Measurements from ENCODE around the gene GIGYF1. TPM values are rescaled to one million over a fixed set of nuclear protein-coding genes. Genes with fewer than 3 reads are reported as not detected.

Gene GIGYF1
- total RNA-seq, 2 donors from 2014 or later, result 70.3 to 71.5 TPM

- Mint-ChIP-seq H3K27ac (no peak overlapping the region), H3K4me1 (peaks cover 14% of the 10 kb centered on the region), H3K4me3 (no peak overlapping the region), H3K36me3 (ENCODE audit: low read depth) (no peaks in the 10 kb centered on the region), H3K27me3 (no peaks in the 10 kb centered on the region)
- no peaks in the 10 kb centered on the region for H3K9me3 ChIP-seq (ENCODE audit: control insufficient read depth, low read length, poor library complexity, severe bottlenecking)
- ATAC-seq, result no peak
- DNase-seq, result no peak
Measured at GRCh38 chr7:100685631-100686145, 8.4 kb downstream of the GIGYF1 start.

DNA sequence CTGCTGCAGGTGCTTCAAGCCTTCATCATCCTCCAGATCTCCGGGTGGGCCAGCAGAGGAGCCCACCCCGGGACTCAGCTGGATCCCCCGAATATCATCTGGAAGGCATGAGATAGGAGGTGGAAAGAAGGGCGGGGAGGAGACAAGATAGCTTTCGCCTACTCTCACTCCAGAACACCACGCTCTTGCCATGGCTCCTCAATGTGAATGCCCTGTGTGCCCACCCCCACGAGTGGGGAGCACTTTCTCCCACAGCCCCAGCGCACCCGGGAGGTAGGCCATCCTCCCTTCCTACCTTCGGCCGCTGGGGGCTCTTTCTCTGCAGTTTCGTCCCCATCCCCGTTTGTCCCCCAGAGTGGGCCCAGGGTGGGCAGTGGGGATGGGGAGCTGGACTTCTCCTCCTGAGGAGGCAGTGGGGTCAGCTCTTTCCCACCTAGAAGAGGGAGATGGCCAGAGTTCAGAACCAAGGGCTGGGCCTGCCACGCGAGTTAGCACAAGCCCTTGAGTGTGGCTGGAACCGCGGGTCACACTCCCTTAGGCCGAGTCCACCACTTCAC lies 8.9 kb downstream of the GIGYF1 start:
- Mint-ChIP-seq H3K27ac (no peak overlapping the region), H3K36me3 (ENCODE audit: low read depth) (no peaks in the 10 kb centered on the region), H3K4me1 (peaks cover 19% of the 10 kb centered on the region), H3K4me3 (no peak overlapping the region), H3K27me3 (no peaks in the 10 kb centered on the region)
- ATAC-seq, result no peak
- no peaks in the 10 kb centered on the region for H3K9me3 ChIP-seq (ENCODE audit: control insufficient read depth, low read length, poor library complexity, severe bottlenecking)
- DNase-seq, result no peak

GRCh38 chr7:100684534-100685042 lies 9.5 kb downstream of the GIGYF1 start:
- no peak for ATAC-seq

GRCh38 chr7:100683659-100684533 lies 10.2 kb downstream of the GIGYF1 start:
- H3K27me3 Mint-ChIP-seq, result no peaks in the 10 kb centered on the region
- ATAC-seq, result no peak
- no peak overlapping the region for H3K4me3 Mint-ChIP-seq
- H3K4me1 Mint-ChIP-seq, result peaks cover 20% of the 10 kb centered on the region
- no peaks in the 10 kb centered on the region for H3K9me3 ChIP-seq (ENCODE audit: control insufficient read depth, low read length, poor library complexity, severe bottlenecking)
- no peak overlapping the region for H3K27ac Mint-ChIP-seq
- no peak for DNase-seq
- H3K36me3 Mint-ChIP-seq (ENCODE audit: low read depth), result no peaks in the 10 kb centered on the region

More at GRCh38 chr7:100684534-100685042, 9.5 kb downstream of the GIGYF1 start:
- Mint-ChIP-seq H3K4me3 (no peak overlapping the region), H3K27ac (no peak overlapping the region), H3K4me1 (peaks cover 20% of the 10 kb centered on the region), H3K27me3 (no peaks in the 10 kb centered on the region), H3K36me3 (ENCODE audit: low read depth) (no peaks in the 10 kb centered on the region)
- no peak for DNase-seq
- no peaks in the 10 kb centered on the region for H3K9me3 ChIP-seq (ENCODE audit: control insufficient read depth, low read length, poor library complexity, severe bottlenecking)

DNA sequence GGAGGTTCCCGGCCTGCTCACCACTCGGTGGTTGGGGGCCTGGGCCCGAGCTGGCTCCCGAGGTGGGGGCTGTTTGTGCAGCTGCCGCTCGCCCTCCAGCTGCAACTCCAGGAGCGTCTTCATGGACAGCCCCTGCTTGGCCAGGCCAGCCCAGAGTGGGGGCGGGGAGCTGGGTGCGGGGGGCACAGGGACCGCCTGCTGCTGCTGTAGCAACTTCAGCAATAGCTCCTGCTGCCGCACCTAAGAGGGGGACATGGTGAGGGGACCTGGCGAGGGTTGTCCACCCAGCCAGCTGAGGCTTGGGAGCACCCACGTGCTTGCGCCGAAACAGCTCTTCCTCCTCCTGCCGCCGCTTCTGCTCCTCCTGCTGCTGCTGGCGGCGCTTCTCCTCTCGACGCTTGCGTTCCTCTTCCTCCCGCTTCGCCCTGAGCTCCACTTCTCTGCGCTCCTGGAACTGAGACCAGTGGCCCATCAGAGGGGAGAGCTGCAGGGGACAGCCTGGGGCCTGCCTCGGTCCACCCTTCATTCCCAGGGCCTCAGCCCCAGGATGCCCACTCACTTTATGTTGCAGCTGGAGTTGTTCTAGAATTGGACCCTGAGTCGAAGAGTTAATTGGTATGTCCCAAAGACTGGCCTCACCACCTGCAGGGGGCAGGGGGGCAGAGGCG lies 10.9 kb downstream of the GIGYF1 start:
- Mint-ChIP-seq H3K27ac (no peak overlapping the region), H3K36me3 (ENCODE audit: low read depth) (no peaks in the 10 kb centered on the region), H3K27me3 (no peaks in the 10 kb centered on the region), H3K4me1 (peaks cover 21% of the 10 kb centered on the region), H3K4me3 (no peak overlapping the region)
- DNase-seq (no peak), ATAC-seq (no peak)
- H3K9me3 ChIP-seq (ENCODE audit: control insufficient read depth, low read length, poor library complexity, severe bottlenecking), result no peaks in the 10 kb centered on the region

DNA sequence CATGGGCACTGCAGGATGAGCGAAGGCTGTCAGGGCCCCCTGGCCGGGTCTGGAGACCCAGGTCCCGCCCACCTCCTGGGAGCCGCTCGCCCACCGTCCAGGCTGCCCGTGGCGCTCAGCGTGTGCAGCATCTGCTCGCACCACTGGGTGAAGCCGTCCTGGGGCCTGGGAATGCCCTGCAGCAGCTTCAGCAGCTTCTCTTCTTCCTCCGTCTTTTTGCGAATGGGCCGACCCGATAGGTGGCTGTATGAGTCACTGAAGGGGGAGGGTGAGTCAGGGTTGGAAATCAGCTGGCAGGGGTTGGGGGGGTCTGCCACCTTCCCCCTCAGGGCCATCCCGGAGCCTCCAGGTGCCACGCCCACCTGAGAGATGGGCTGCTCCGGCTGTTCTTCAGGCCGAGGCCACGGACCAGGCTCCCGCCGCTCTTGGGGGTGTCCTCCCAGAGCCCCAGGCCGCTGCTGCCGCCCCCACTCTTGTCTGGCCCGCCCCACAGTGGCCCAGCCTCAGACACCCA lies 11.8 kb downstream of the GIGYF1 start:
- no peaks in the 10 kb centered on the region for H3K9me3 ChIP-seq (ENCODE audit: control insufficient read depth, low read length, poor library complexity, severe bottlenecking)
- no peak overlapping the region for H3K4me3 Mint-ChIP-seq
- H3K4me1 Mint-ChIP-seq, result peaks cover 26% of the 10 kb centered on the region
- ATAC-seq, result no peak
- DNase-seq, result no peak
- H3K27me3 Mint-ChIP-seq, result no peaks in the 10 kb centered on the region
- H3K36me3 Mint-ChIP-seq (ENCODE audit: low read depth), result peaks cover 2% of the 10 kb centered on the region
- H3K27ac Mint-ChIP-seq, result no peak overlapping the region

DNA sequence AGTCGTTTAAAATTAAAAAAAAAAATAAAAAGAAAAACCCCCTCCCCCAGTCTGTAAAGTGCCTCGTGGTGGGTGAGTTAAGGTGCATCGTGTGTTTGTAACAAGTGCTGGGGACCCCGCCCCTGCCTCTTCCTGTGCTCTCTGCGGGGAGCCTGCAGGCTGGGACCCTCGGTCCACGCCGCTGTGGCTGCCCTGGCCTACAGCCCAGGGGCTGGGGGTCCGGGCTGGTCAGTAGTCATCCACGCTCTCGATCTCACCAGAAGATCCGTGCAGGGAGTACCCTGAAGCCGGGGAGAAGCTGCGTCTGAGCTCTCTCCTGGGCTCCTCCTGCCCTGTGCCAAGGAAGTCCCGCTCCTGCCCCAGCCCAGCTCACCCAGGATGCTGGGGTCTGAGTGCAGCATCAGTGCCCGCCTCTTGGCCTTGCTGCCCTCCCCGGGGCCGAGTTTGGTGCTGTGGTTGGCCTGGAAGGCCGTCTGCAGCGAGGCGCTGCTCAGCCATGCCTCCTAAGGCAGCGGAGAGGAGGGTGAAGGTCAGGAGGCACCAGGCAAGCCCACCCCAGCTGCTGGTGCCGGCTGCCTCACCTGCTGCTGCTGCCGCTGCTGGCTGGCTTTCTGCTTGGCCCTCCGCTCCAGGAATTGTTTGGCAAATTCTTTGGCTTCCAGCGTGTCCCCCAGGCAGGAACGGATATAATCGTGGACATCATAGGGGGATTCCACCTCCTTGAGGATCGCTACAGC lies 12.4 kb downstream of the GIGYF1 start:
- H3K9me3 ChIP-seq (ENCODE audit: control insufficient read depth, low read length, poor library complexity, severe bottlenecking), result no peaks in the 10 kb centered on the region
- Mint-ChIP-seq H3K4me3 (no peak overlapping the region), H3K27ac (peak overlapping the region; percentile 53), H3K36me3 (ENCODE audit: low read depth) (peaks cover 2% of the 10 kb centered on the region), H3K4me1 (peaks cover 28% of the 10 kb centered on the region), H3K27me3 (no peaks in the 10 kb centered on the region)
- DNase-seq (no peak), ATAC-seq (peak; percentile 7)

DNA sequence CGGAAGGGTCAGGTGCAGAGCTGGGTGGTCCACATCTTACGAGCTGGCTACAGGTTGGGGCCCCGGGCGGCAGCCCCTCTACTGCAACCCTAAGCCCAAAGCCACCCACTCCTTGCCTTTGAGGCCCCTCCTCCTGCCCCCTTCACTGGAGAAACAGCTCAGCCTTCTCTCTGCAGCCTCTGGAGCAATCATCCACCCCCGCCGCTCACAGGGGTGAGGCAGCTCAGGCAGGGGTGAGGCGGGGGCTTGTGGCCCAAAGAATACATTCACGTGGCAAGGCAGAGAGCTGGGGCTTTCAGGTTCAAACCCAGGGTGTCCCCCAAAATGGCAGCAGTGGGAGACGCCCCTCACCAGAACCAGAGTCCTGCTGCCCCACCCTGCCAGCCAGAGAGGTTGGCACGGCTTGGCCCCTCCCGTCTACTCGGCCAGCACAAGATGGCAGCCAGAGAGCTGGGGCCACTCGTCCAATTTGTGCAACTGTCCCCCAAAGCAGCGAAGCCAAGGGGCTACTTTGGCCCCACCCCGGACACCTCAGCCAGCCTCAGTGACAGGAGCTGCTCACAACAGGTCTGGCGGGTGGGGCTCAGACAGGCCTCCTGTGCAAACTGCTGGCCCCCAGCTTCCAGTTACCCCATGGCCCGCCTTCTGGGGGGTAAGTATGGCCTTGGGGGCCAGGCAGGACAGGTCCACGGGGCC lies 13.3 kb downstream of the GIGYF1 start:
- Mint-ChIP-seq H3K27ac (peak overlapping the region; percentile 84), H3K4me3 (no peak overlapping the region), H3K4me1 (peaks cover 31% of the 10 kb centered on the region), H3K36me3 (ENCODE audit: low read depth) (peaks cover 2% of the 10 kb centered on the region), H3K27me3 (no peaks in the 10 kb centered on the region)
- ATAC-seq (no peak), DNase-seq (no peak)
- no peaks in the 10 kb centered on the region for H3K9me3 ChIP-seq (ENCODE audit: control insufficient read depth, low read length, poor library complexity, severe bottlenecking)

DNA sequence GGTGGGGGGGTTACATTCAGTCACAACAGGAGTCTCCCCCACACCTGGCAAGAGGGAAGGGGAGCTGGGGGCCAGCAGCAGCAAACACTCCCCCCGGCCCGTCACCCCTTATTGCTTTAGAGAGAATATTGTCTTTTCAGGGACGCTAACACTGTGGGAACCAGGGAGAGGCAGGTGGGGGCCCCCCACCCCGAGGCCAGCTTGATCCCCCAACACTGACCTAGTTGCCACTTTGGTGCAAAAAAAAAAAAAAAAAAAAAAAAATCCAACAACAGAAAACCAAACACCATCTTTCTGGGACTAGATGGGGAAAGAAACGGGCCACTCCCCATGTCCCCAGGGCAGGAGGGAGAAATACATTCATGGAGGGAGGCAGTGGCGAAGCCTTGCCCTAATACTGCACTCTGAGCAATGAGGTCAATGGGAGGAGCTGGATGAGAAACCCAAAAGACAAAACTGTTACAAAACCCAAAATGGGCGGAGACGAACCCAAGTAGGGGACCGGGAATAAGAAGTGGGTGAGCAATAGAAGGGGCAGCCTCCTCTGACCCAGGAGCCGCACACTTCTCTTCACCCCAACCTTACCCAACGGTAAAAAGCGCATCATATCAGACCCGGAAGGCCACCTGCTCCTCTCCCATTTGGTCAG lies 14.0 kb downstream of the GIGYF1 start:
- no peaks in the 10 kb centered on the region for H3K9me3 ChIP-seq (ENCODE audit: control insufficient read depth, low read length, poor library complexity, severe bottlenecking)
- Mint-ChIP-seq H3K4me3 (peak overlapping the region; percentile 43), H3K4me1 (peaks cover 31% of the 10 kb centered on the region), H3K27ac (peak overlapping the region; percentile 84), H3K27me3 (no peaks in the 10 kb centered on the region), H3K36me3 (ENCODE audit: low read depth) (peaks cover 2% of the 10 kb centered on the region)
- no peak for ATAC-seq
- no peak for DNase-seq

GRCh38 chr7:100679129-100679926 lies 14.7 kb downstream of the GIGYF1 start:
- ATAC-seq (no peak), DNase-seq (no peak)
- H3K9me3 ChIP-seq (ENCODE audit: control insufficient read depth, low read length, poor library complexity, severe bottlenecking), result no peaks in the 10 kb centered on the region
- Mint-ChIP-seq H3K27ac (peak overlapping the region; percentile 84), H3K4me3 (no peak overlapping the region), H3K36me3 (ENCODE audit: low read depth) (peaks cover 2% of the 10 kb centered on the region), H3K27me3 (no peaks in the 10 kb centered on the region), H3K4me1 (peaks cover 33% of the 10 kb centered on the region)

DNA sequence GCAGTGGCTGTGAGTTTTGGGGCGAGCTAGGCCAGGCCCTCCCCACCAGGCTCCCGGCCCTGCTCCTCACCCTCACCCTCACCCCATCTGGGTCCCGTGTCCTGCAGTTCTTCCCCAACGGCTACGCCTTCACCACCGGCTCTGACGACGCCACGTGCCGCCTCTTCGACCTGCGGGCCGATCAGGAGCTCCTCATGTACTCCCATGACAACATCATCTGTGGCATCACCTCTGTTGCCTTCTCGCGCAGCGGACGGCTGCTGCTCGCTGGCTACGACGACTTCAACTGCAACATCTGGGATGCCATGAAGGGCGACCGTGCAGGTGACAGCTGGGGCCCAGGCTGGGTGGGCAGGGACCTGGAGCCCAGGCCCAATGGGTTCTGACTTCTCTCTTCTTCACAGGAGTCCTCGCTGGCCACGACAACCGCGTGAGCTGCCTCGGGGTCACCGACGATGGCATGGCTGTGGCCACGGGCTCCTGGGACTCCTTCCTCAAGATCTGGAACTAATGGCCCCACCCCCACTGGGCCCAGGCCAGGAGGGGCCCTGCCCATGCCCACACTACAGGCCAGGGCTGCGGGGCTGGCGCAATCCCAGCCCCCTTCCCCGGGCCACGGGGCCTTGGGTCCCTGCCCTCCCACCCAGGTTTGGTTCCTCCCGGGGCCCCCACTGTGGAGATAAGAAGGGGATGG lies 15.6 kb downstream of the GIGYF1 start:
- Mint-ChIP-seq H3K27ac (peak overlapping the region; percentile 53), H3K27me3 (no peaks in the 10 kb centered on the region), H3K36me3 (ENCODE audit: low read depth) (peaks cover 4% of the 10 kb centered on the region), H3K4me3 (peak overlapping the region; percentile 31), H3K4me1 (peaks cover 34% of the 10 kb centered on the region)
- no peaks in the 10 kb centered on the region for H3K9me3 ChIP-seq (ENCODE audit: control insufficient read depth, low read length, poor library complexity, severe bottlenecking)
- ATAC-seq (no peak), DNase-seq (no peak)

Measured in T-helper 17 cell (primary cell).